ENCODE data around the gene SUSD4.

SUSD4 gene

DNA sequence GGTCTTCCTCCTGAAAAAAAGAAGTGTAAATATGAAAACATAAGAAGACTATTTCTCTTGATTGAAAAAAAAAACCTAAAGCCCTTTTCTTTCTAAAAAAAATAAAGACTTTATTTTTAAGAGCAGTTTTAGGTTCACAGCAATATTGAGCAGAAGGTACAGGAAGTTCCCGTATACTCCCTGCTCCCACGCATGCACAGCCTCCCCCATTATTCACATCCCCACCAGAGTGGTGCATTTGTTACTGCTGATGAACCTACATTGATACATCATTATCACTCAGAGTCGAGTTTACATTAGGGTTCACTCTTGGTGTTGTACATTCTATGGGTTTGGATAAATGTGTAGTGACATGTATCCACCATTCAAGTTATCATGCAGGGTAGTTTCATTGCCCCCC lies 128.9 kb downstream of the SUSD4 start:
- no peak overlapping the region for H3K4me3 ChIP-seq (ENCODE audit: low read length, poor library complexity, severe bottlenecking)
- H3K4me1 ChIP-seq (ENCODE audit: insufficient read depth, low read length, poor library complexity, severe bottlenecking): peaks cover 4% of the 10 kb centered on the region
- H3K27me3 ChIP-seq (ENCODE audit: insufficient read depth, low read length, poor library complexity, severe bottlenecking): no peaks in the 10 kb centered on the region
- H3F3A ChIP-seq (ENCODE audit: low read depth): no peaks in the 10 kb centered on the region
- H3K79me2 ChIP-seq (ENCODE audit: insufficient read depth, low read length): no peaks in the 10 kb centered on the region
- no peaks in the 10 kb centered on the region for H3K36me3 ChIP-seq (ENCODE audit: insufficient read depth, low read length)
- no peak overlapping the region for H2AFZ ChIP-seq (ENCODE audit: low read length)
- no peak overlapping the region for H3K9ac ChIP-seq (ENCODE audit: low read depth, low read length, poor library complexity, severe bottlenecking)
- no peak overlapping the region for H3K4me2 ChIP-seq (ENCODE audit: low read depth, low read length, poor library complexity, severe bottlenecking)
- TF ChIP-seq EZH2phosphoT487 (IDR thresholded peaks at IDR 0.05; ENCODE audit: borderline replicate concordance): no peak
- TF ChIP-seq, protein P1, sequence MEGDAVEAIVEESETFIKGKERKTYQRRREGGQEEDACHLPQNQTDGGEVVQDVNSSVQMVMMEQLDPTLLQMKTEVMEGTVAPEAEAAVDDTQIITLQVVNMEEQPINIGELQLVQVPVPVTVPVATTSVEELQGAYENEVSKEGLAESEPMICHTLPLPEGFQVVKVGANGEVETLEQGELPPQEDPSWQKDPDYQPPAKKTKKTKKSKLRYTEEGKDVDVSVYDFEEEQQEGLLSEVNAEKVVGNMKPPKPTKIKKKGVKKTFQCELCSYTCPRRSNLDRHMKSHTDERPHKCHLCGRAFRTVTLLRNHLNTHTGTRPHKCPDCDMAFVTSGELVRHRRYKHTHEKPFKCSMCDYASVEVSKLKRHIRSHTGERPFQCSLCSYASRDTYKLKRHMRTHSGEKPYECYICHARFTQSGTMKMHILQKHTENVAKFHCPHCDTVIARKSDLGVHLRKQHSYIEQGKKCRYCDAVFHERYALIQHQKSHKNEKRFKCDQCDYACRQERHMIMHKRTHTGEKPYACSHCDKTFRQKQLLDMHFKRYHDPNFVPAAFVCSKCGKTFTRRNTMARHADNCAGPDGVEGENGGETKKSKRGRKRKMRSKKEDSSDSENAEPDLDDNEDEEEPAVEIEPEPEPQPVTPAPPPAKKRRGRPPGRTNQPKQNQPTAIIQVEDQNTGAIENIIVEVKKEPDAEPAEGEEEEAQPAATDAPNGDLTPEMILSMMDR (conservative IDR thresholded peaks at IDR 0.05; ENCODE audit: low read length): no peak
- no peaks in the 10 kb centered on the region for H4K20me1 ChIP-seq (ENCODE audit: insufficient read depth, low read length, poor library complexity, severe bottlenecking)
- H3K9me2 ChIP-seq (replicated peaks; ENCODE audit: low read depth, low read length): no peaks in the 10 kb centered on the region
- H3K9me3 ChIP-seq (ENCODE audit: insufficient read depth, low read depth, low read length): no peaks in the 10 kb centered on the region

DNA sequence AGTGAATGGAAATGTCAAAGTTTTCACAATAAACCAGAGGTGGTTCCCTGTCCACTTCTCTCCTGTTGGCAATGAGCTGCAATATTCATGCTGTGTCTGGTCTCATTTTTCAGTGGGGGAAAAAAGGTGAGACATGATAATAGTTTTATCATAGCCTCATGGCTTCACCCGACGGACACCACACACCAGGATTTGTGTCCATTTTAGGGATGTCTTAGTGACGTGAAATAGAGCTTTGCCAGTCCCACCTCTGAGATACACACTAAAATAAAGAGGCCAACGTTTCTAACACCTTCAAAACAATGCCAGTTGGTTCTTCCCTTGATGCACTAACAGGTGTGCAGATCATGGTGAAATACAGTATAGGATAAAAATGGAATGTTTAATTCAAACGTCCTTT lies 129.4 kb downstream of the SUSD4 start:
- TF ChIP-seq, protein P1 (conservative IDR thresholded peaks at IDR 0.05; ENCODE audit: low read length): no peak
- no peak for TF ChIP-seq EZH2phosphoT487 (IDR thresholded peaks at IDR 0.05; ENCODE audit: borderline replicate concordance)
- Histone ChIP-seq H3K9ac (ENCODE audit: low read depth, low read length, poor library complexity, severe bottlenecking) (no peak overlapping the region), H4K20me1 (ENCODE audit: insufficient read depth, low read length, poor library complexity, severe bottlenecking) (no peaks in the 10 kb centered on the region), H3K9me3 (ENCODE audit: insufficient read depth, low read depth, low read length) (no peaks in the 10 kb centered on the region), H3K79me2 (ENCODE audit: insufficient read depth, low read length) (no peaks in the 10 kb centered on the region), H3K36me3 (ENCODE audit: insufficient read depth, low read length) (no peaks in the 10 kb centered on the region), H3K4me2 (ENCODE audit: low read depth, low read length, poor library complexity, severe bottlenecking) (no peak overlapping the region), H3K4me3 (ENCODE audit: low read length, poor library complexity, severe bottlenecking) (no peak overlapping the region), H3K9me2 (replicated peaks; ENCODE audit: low read depth, low read length) (no peaks in the 10 kb centered on the region), H3F3A (ENCODE audit: low read depth) (no peaks in the 10 kb centered on the region), H3K4me1 (ENCODE audit: insufficient read depth, low read length, poor library complexity, severe bottlenecking) (peaks cover 9% of the 10 kb centered on the region), H3K27me3 (ENCODE audit: insufficient read depth, low read length, poor library complexity, severe bottlenecking) (no peaks in the 10 kb centered on the region), H2AFZ (ENCODE audit: low read length) (no peak overlapping the region)

DNA sequence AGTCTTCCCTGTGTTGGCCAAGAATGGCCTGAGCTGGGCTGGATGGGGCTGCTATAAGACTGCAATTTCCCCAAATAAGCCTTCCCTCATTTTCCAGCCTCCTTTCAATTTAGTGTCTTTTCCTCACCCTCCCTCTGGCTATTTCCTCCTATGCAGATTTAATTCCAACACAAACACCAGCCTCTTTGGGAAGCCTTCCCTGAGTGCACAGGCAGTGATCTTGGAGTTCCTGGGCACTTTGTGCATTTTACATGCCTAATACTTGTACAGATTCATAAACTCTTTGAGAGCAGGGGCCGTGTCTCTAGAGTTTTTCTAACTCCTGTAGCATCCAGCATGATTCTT lies 129.8 kb downstream of the SUSD4 start:
- no peaks in the 10 kb centered on the region for H3K9me3 ChIP-seq (ENCODE audit: insufficient read depth, low read depth, low read length)
- no peak overlapping the region for H3K9ac ChIP-seq (ENCODE audit: low read depth, low read length, poor library complexity, severe bottlenecking)
- no peaks in the 10 kb centered on the region for H3K36me3 ChIP-seq (ENCODE audit: insufficient read depth, low read length)
- TF ChIP-seq EZH2phosphoT487 (IDR thresholded peaks at IDR 0.05; ENCODE audit: borderline replicate concordance): no peak
- TF ChIP-seq, protein P1 (conservative IDR thresholded peaks at IDR 0.05; ENCODE audit: low read length): no peak
- H3K79me2 ChIP-seq (ENCODE audit: insufficient read depth, low read length): no peaks in the 10 kb centered on the region
- H3K4me1 ChIP-seq (ENCODE audit: insufficient read depth, low read length, poor library complexity, severe bottlenecking): peaks cover 9% of the 10 kb centered on the region
- H3K4me3 ChIP-seq (ENCODE audit: low read length, poor library complexity, severe bottlenecking): no peak overlapping the region
- no peaks in the 10 kb centered on the region for H3K27me3 ChIP-seq (ENCODE audit: insufficient read depth, low read length, poor library complexity, severe bottlenecking)
- no peaks in the 10 kb centered on the region for H3F3A ChIP-seq (ENCODE audit: low read depth)
- H2AFZ ChIP-seq (ENCODE audit: low read length): no peak overlapping the region
- H4K20me1 ChIP-seq (ENCODE audit: insufficient read depth, low read length, poor library complexity, severe bottlenecking): no peaks in the 10 kb centered on the region
- no peaks in the 10 kb centered on the region for H3K9me2 ChIP-seq (replicated peaks; ENCODE audit: low read depth, low read length)
- H3K4me2 ChIP-seq (ENCODE audit: low read depth, low read length, poor library complexity, severe bottlenecking): no peak overlapping the region
